PC-3 (cell line): Measurements from ENCODE around the gene TCERG1L.

Experiments used
- CTCF ChIP-seq: fragments of 300-600 bp; sonication (generic); conservative IDR thresholded peaks from 2 replicates; pipeline ENCODE4 v1.5.1; 2017; ENCODE audit warnings: antibody characterized with exemption, low read depth, mild to moderate bottlenecking, low read length
- EZH2 ChIP-seq: fragments of 300-600 bp; sonication (generic); IDR thresholded peaks from one replicate; pipeline ENCODE4 v1.6.1; 2017; ENCODE audit warnings: antibody characterized with exemption, mild to moderate bottlenecking, low read length; ENCODE audit not compliant: unreplicated experiment

GRCh38 chr10:131238669-131239280 is 72.7 kb downstream of the TCERG1L start:
- TF ChIP-seq CTCF (no peak), EZH2 (no peak)
